H1 (cell line): ENCODE measurements around the gene TSSC4. TPM values are rescaled to one million over a fixed set of nuclear protein-coding genes. Genes with fewer than 3 reads are reported as not detected.

Source experiments
- CHD7 ChIP-seq: fragments of 300-600 bp; sonication (generic); IDR thresholded peaks from 2 replicates; pipeline ENCODE4 v1.7.1; 2012; ENCODE audit warnings: low read length, moderate library complexity, mild to moderate bottlenecking, inconsistent platforms; ENCODE audit not compliant: insufficient replicate concordance
- polyA plus RNA-seq, 7 experiments: library from polyadenylated mRNA; depleted of rRNA in 3 of 7; stranded (reverse) in 5 of 7; unstranded in 2 of 7; fragments of >200 nt in 5 of 7; fragments of 200-250 nt in 2 of 7; gene quantifications; 1 replicate in 5 of 7; 2 replicates in 1 of 7; 4 replicates in 1 of 7; pipeline versions ENCODE4 v1.2.1 to v1.2.3, GENCODE V29; 2011 to 2013; ENCODE audit warnings: missing spikeins in 2 of 7, mixed read lengths in 2 of 7
- total RNA-seq: library from RNA; stranded (reverse); fragmentation: NEBNext Ultra II Directional; extraction: Animal tissue kit (Norgen Biotek cat#: 25700); gene quantifications from 2 replicates; pipeline ENCODE4 v1.2.1, GENCODE V29; 2021

Gene TSSC4
- total and polyA plus RNA-seq, 2 of the 8 experiments (the other 6 are each of a cell fraction or from before 2014, with no cell fraction given), result 34.0 to 39.3 TPM

- TF ChIP-seq CHD7, result no peak
Observed at GRCh38 chr11:2376751-2377451, 23.6 kb upstream of the TSSC4 start, which contains the start of gene CD81 (continued).
